IPS DF 6.9 (cell line): ENCODE results near the gene FRMD4A.

Experiments used
- DNase-seq: peaks from one replicate; pipeline ENCODE4 v3.0.0-alpha.2; 2013; ENCODE audit warnings: low read depth, low spot score
- H3K27ac ChIP-seq: one replicate; pipeline ENCODE4 v1.5.1; 2013; ENCODE audit warnings: low read length, control low read depth
- H3K27me3 ChIP-seq: 2 replicates; pipeline ENCODE4 v1.6.1; 2013; ENCODE audit warnings: mild to moderate bottlenecking, low read length; ENCODE audit not compliant: control insufficient read depth, insufficient read depth
- H3K36me3 ChIP-seq: 2 replicates; pipeline ENCODE4 v1.6.1; 2013; ENCODE audit warnings: low read length; ENCODE audit not compliant: control insufficient read depth, insufficient read depth
- H3K4me1 ChIP-seq: 2 replicates; pipeline ENCODE4 v1.6.1; 2013; ENCODE audit warnings: low read length; ENCODE audit not compliant: control insufficient read depth, insufficient read depth
- H3K4me3 ChIP-seq: 2 replicates; pipeline ENCODE4 v1.5.1; 2013; ENCODE audit warnings: mild to moderate bottlenecking, low read length
- H3K9me3 ChIP-seq: 2 replicates; pipeline ENCODE4 v1.6.1; 2013; ENCODE audit warnings: low read length, inconsistent platforms; ENCODE audit not compliant: control insufficient read depth, insufficient read depth
- WGBS: extraction: QIAGEN DNeasy Blood & Tissue Kit; methylation state at CpG from one replicate; pipeline ENCODE4 v1.1.7; 2013; ENCODE audit warnings: mixed read lengths, missing lambda C conversion rate; ENCODE audit not compliant: insufficient read length, insufficient coverage; 5-methylcytosine and 5-hydroxymethylcytosine counted together

The FRMD4A gene

DNA sequence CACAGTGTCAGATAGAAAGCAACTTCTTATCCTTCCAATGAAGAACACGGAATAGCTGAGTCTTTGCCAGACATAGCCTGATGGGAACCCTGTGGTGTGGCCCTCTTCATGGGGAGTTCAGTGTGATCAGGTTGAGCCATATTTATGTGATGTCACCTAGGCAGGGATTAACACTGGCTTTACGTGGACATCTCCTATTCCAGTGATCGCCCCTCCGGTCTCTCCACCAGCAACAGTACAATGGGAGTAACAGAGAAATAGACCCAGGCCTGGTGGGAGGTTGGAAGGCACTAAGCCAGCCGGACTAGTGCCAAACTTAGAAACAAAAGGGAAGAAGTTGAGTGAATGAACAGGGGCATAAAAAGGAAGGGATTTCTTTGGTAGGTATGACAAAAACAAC, 385.9 kb downstream of the FRMD4A start:
- no CpG with 5 or more reads among the region's 5 CpGs for WGBS
- Histone ChIP-seq H3K27ac (no peak overlapping the region), H3K36me3 (no peaks in the 10 kb centered on the region), H3K9me3 (no peaks in the 10 kb centered on the region), H3K27me3 (no peaks in the 10 kb centered on the region), H3K4me3 (no peak overlapping the region), H3K4me1 (0 out of 2 replicates have a peak, but pooled peaks cover 1% of the 10 kb centered on the region)
- no peak for DNase-seq

DNA sequence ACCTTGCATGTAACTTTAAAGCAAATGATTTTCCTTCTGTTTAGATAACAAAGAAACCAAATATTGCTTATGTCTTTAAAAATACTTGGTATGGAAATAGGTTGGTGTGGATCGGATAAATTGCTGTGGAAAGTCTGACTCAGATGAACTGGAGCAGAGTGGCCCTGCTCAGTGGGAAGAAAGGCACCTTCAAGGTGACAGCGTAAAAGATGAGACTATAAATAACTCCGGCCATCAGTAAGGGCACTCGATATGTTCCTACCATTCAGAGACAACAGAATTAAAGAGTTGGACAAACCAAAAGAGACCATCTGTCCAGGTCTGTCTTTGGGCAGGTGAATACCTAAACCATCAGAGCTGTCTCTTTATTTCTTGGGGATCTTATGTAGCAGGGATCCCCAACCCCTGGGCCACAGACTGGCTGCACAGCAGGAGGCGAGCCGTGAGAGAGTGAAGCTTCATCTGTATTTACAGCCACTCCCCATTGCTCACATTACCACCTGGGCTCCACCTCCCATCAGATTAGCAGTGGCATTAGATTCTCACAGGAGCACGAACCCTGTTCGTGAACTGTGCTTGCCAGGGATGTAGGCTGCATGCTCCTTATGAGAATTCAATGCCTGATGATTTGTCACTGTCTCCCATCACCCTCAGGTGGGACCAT, 386.9 kb downstream of the FRMD4A start:
- H3K4me1 ChIP-seq: 0 out of 2 replicates have a peak, but pooled peaks cover 1% of the 10 kb centered on the region
- no peak overlapping the region for H3K27ac ChIP-seq
- H3K36me3 ChIP-seq: no peaks in the 10 kb centered on the region
- DNase-seq: no peak
- no CpG with 5 or more reads among the region's 8 CpGs for WGBS
- no peaks in the 10 kb centered on the region for H3K9me3 ChIP-seq
- no peak overlapping the region for H3K4me3 ChIP-seq
- H3K27me3 ChIP-seq: no peaks in the 10 kb centered on the region

DNA sequence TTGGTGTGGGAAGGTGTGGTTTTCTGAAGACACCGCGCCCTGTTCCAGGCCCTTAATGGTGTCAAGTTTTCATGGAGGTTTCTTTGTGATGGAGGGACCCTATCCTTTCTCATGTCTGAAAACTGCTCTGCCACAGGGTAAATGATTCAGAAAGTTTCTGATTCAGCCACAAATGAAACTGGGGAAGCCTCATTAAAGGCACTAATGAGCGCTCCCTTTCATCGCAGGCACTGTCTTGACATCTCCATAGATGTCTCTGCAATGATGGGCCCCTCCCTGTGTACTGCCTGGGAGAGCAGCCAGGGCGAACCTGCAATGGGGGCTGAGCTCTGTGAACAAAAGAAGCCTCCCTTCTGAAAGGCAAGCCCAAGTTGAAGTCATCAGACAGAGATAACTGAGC, 388.7 kb downstream of the FRMD4A start:
- WGBS: no CpG with 5 or more reads among the region's 5 CpGs
- Histone ChIP-seq H3K27ac (no peak overlapping the region), H3K27me3 (no peaks in the 10 kb centered on the region), H3K4me3 (no peak overlapping the region), H3K4me1 (0 out of 2 replicates have a peak, but pooled peaks cover 1% of the 10 kb centered on the region), H3K36me3 (no peaks in the 10 kb centered on the region), H3K9me3 (no peaks in the 10 kb centered on the region)
- DNase-seq: no peak

DNA sequence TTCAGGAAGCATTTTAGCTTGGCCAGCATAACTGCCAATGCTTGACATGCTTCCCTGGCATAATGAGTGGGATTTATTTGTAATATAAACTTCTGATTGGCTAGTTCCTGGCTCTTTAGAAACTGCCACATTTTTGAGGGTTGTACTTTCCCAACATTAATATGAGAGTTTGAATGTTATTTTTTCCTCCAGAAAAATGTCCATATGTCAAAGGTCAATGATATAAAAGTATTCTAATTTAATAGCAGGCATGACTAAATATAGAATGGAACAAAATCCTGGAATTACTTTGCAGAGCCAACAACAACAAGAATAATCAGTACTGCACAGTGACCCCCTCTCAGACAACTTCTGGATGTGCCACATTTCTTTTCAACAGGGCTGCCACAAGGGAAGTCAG, 391.3 kb downstream of the FRMD4A start:
- Histone ChIP-seq H3K36me3 (no peaks in the 10 kb centered on the region), H3K27ac (no peak overlapping the region), H3K27me3 (no peaks in the 10 kb centered on the region), H3K4me1 (0 out of 2 replicates have a peak, but pooled peaks cover 1% of the 10 kb centered on the region), H3K9me3 (no peaks in the 10 kb centered on the region), H3K4me3 (no peak overlapping the region)
- no peak for DNase-seq

DNA sequence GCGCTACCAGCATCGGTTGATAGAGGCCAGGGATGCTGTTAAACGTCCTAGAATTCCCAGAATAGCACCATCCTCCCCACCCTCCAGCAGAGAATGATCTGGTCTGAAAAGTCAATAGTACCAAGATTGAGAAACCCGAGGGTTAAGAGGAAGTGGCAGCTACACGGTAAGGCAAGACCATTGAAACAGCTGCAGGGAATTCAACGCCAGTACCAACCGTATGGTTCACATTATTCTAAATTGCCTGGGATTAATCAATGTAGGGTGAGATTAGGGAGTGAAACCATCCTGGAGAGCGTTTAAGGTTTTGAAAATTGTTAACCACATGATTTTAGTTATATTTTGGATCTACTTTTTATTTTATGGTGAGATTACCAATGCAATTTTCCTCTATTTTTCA, 391.8 kb downstream of the FRMD4A start:
- no peak overlapping the region for H3K4me3 ChIP-seq
- no peaks in the 10 kb centered on the region for H3K27me3 ChIP-seq
- no peaks in the 10 kb centered on the region for H3K9me3 ChIP-seq
- no CpG with 5 or more reads among the region's 8 CpGs for WGBS
- no peaks in the 10 kb centered on the region for H3K4me1 ChIP-seq
- H3K27ac ChIP-seq: no peak overlapping the region
- DNase-seq: no peak
- no peaks in the 10 kb centered on the region for H3K36me3 ChIP-seq

DNA sequence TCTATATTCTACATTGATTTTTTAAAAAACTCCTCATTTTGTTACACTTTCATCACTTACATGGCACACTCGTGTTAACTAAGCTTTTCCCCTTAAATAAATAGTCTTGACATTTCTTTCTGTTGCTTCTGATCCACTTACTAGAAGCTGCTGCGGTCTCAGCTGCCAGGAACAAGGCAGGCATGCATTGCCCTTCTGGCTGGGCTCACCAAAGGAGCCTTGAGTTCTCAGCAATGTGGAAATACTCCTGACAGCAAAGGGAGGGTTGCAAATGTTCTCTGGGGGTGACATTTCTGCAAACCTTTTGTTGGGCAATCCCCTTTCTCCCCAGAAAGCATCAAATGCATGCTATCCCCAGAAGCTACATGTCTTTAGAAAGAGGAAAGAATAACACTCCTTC, 393.9 kb downstream of the FRMD4A start:
- Histone ChIP-seq H3K36me3 (no peaks in the 10 kb centered on the region), H3K4me3 (no peak overlapping the region), H3K27me3 (no peaks in the 10 kb centered on the region), H3K4me1 (no peaks in the 10 kb centered on the region), H3K9me3 (no peaks in the 10 kb centered on the region), H3K27ac (no peak overlapping the region)
- no CpG with 5 or more reads among the region's 2 CpGs for WGBS
- no peak for DNase-seq

DNA sequence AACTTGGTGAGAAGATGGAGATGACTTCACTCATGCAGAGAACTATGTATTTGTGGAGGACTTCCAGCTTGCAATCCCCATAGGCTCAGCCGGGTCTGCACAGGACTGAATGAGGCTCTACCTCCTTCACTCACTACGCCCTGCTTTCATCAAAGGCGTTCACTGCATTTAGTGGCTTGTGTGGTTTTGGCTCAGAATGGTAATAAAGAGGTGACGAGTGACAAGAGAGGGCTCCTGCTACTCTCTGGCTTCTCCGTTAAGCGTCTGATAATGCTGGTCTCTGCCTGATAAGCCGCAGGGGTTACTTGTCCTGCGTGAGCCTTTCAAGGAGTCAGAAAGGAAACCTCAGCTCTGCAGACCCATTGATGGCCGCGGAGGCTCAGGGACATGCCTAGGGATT, 400.6 kb downstream of the FRMD4A start:
- Histone ChIP-seq H3K4me1 (no peaks in the 10 kb centered on the region), H3K27me3 (no peaks in the 10 kb centered on the region), H3K36me3 (no peaks in the 10 kb centered on the region), H3K4me3 (no peak overlapping the region), H3K9me3 (no peaks in the 10 kb centered on the region), H3K27ac (no peak overlapping the region)
- DNase-seq: no peak
- WGBS: no CpG with 5 or more reads among the region's 10 CpGs

DNA sequence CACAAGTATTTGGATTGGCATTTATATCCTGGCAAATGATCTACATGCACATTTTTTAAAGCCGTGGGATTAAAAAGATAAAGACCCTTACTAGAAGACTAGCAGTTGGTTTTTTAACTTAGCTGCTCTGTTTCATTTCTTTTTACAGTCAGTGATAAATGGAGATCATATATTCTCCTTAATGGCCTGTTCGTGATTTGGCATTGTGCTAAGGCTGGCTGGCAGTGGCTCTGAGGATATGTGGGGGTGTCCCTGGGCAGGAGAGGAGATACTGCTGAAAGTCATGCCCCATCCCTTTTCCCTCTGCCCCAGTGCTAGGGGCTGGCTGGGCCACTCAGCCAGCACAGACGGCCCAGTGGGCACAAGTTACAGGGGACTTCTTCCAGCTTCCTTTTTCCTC, 402.3 kb downstream of the FRMD4A start:
- Histone ChIP-seq H3K4me1 (no peaks in the 10 kb centered on the region), H3K27ac (no peak overlapping the region), H3K4me3 (no peak overlapping the region), H3K9me3 (no peaks in the 10 kb centered on the region), H3K27me3 (no peaks in the 10 kb centered on the region), H3K36me3 (no peaks in the 10 kb centered on the region)
- no peak for DNase-seq
- WGBS: no CpG with 5 or more reads among the region's 3 CpGs

DNA sequence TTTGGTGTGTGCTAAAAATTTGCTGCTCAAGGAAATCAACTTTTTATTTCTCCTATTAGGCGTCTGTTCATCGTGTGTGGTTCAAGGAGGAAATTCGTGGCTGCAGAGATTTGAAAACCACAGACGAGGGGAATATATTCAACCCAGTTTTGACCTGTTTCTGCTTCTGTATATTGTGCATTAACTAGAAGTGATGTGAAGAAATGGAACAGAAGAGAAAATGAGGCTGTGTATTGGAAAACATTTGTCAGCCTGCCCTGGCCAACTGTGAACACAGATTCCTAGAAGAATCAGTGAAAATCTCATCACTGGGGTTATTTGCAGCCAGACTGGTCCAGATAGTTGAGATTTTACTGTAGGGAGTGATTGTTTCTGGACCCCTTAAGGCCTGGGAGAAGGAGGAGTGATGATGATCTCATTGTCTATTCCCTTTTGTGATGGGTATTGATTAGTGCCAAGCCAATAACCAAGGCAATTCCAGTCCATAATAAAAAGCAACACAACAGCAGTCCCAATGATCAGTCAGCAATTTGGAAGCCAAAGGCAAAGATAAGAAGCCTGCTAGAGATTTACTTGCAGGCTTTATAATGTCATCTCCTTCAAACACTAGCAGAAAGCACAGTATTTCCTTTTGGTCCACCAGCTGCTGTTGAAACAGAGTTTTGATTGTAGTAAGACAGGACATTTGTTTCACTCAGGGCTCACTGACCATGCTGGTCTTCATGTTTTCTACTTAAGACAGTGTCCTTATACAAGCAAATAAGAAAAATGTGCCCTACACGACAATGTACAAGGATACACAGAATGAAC, 404.5 kb downstream of the FRMD4A start:
- H3K27me3 ChIP-seq: no peaks in the 10 kb centered on the region
- H3K9me3 ChIP-seq: no peaks in the 10 kb centered on the region
- H3K27ac ChIP-seq: no peak overlapping the region
- WGBS: no CpG with 5 or more reads among the region's 5 CpGs
- H3K36me3 ChIP-seq: no peaks in the 10 kb centered on the region
- no peak for DNase-seq
- no peaks in the 10 kb centered on the region for H3K4me1 ChIP-seq
- H3K4me3 ChIP-seq: no peak overlapping the region

DNA sequence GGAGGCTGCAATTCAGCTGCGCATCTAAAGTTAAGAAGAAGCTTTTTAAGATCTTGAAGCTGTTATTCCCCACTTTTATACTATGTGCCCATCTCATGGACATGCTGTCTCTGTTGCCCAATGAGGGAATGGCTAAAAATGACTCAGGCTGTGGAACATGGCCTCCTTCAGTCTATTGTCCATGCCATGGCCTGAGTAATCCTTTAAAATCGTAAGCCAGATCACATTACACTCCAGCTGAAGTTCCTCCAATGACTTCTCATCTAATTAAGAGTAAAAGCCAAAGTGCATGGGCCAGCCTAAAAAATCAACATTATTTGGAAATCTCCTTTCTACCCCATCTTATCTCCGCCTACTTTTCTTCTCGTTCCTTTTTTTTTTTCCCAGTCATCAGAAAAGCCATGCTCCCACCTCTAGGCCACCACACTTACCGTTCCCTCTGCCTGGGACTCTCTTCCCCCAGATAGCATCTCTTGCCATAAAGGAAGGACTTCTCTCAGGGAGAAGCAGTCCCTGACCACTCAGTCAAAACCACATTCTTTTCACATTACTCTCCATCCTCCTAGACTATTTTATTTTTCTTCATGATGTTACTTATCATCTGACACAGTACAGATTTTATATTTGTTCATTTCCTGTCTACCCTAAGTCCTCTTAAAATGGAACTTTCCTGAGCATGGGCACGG, 406.5 kb downstream of the FRMD4A start:
- H3K36me3 ChIP-seq: no peaks in the 10 kb centered on the region
- H3K4me1 ChIP-seq: no peaks in the 10 kb centered on the region
- H3K9me3 ChIP-seq: no peaks in the 10 kb centered on the region
- WGBS: 100% methylated on average over 2 of the region's 6 CpGs
- H3K27me3 ChIP-seq: no peaks in the 10 kb centered on the region
- no peak overlapping the region for H3K4me3 ChIP-seq
- DNase-seq: no peak
- H3K27ac ChIP-seq: no peak overlapping the region
